ENCODE measurements around the gene CCDC194. TPM values are rescaled to one million over a fixed set of nuclear protein-coding genes. Genes with fewer than 3 reads are reported as not detected.

The CCDC194 gene
- total RNA-seq, 1 experiment from 2014 or later: 0.37 TPM

GRCh38 chr19:17404015-17404414, 10.0 kb upstream of the CCDC194 start:
- no peaks in the 10 kb centered on the region for H3K9me3 Mint-ChIP-seq (ENCODE audit: unreplicated experiment)
- no TSS peak for BruUV-seq (replicated peaks)
- H3K4me3 Mint-ChIP-seq (ENCODE audit: unreplicated experiment): peak overlapping the region; percentile 69
- DNase-seq (ENCODE audit: unreplicated experiment): no peak
- H3K27ac Mint-ChIP-seq (ENCODE audit: low read depth, unreplicated experiment): no peak overlapping the region
- no peaks in the 10 kb centered on the region for H3K36me3 Mint-ChIP-seq (ENCODE audit: insufficient read depth, unreplicated experiment)
- H3K4me1 Mint-ChIP-seq (ENCODE audit: insufficient read depth, unreplicated experiment): peaks cover 16% of the 10 kb centered on the region
- intact Hi-C loops (cut with micrococcal nuclease): no loop called here
- ChIA-PET CTCF (no interaction called here), POLR2A (no interaction called here)
- no peaks in the 10 kb centered on the region for H3K27me3 Mint-ChIP-seq (ENCODE audit: insufficient read depth, unreplicated experiment)
- TF ChIP-seq CTCF (IDR thresholded peaks at IDR 0.05; ENCODE audit: unreplicated experiment): no peak

GRCh38 chr19:17402982-17403855, 9.2 kb upstream of the CCDC194 start:
- no peaks in the 10 kb centered on the region for H3K36me3 Mint-ChIP-seq (ENCODE audit: insufficient read depth, unreplicated experiment)
- H3K4me1 Mint-ChIP-seq (ENCODE audit: insufficient read depth, unreplicated experiment): peaks cover 16% of the 10 kb centered on the region
- H3K9me3 Mint-ChIP-seq (ENCODE audit: unreplicated experiment): no peaks in the 10 kb centered on the region
- BruUV-seq (replicated peaks): TSS peak; percentile 47
- H3K4me3 Mint-ChIP-seq (ENCODE audit: unreplicated experiment): no peak overlapping the region
- POLR2A ChIA-PET: no interaction called here
- intact Hi-C loops (cut with micrococcal nuclease): no loop called here
- no peak overlapping the region for H3K27ac Mint-ChIP-seq (ENCODE audit: low read depth, unreplicated experiment)
- no peak for TF ChIP-seq CTCF (IDR thresholded peaks at IDR 0.05; ENCODE audit: unreplicated experiment)
- CTCF ChIA-PET: interaction anchor here (0.6 kb wide), 1 partner anchor 721 kb away, joined by 3 read pairs; no protein-coding TSS in a partner anchor
- peak; percentile 37 for DNase-seq (ENCODE audit: unreplicated experiment)
- H3K27me3 Mint-ChIP-seq (ENCODE audit: insufficient read depth, unreplicated experiment): no peaks in the 10 kb centered on the region

- H3K4me1 Mint-ChIP-seq (ENCODE audit: insufficient read depth, unreplicated experiment): peaks cover 7% of the 10 kb centered on the region
- H3K9me3 Mint-ChIP-seq (ENCODE audit: unreplicated experiment): no peaks in the 10 kb centered on the region
- H3K27ac Mint-ChIP-seq (ENCODE audit: low read depth, unreplicated experiment): no peak overlapping the region
- no peak for TF ChIP-seq CTCF (IDR thresholded peaks at IDR 0.05; ENCODE audit: unreplicated experiment)
- intact Hi-C loops (cut with micrococcal nuclease): no loop called here
- ChIA-PET POLR2A (no interaction called here), CTCF (no interaction called here)
- no peaks in the 10 kb centered on the region for H3K36me3 Mint-ChIP-seq (ENCODE audit: insufficient read depth, unreplicated experiment)
- no peak overlapping the region for H3K4me3 Mint-ChIP-seq (ENCODE audit: unreplicated experiment)
- DNase-seq (ENCODE audit: unreplicated experiment): no peak
- H3K27me3 Mint-ChIP-seq (ENCODE audit: insufficient read depth, unreplicated experiment): no peaks in the 10 kb centered on the region
- BruUV-seq (replicated peaks): no TSS peak
These were observed 7.6 kb upstream of the CCDC194 start for GRCh38 chr19:17401628-17402027.

- ChIA-PET POLR2A (no interaction called here), CTCF (interaction anchor here (0.6 to 1.2 kb wide), 3 partner anchors 13 to 30 kb away, joined by 3 to 7 read pairs (median 4); no protein-coding TSS in a partner anchor)
- Mint-ChIP-seq H3K27me3 (ENCODE audit: insufficient read depth, unreplicated experiment) (no peaks in the 10 kb centered on the region), H3K27ac (ENCODE audit: low read depth, unreplicated experiment) (no peak overlapping the region), H3K36me3 (ENCODE audit: insufficient read depth, unreplicated experiment) (no peaks in the 10 kb centered on the region), H3K4me1 (ENCODE audit: insufficient read depth, unreplicated experiment) (peaks cover 8% of the 10 kb centered on the region), H3K9me3 (ENCODE audit: unreplicated experiment) (no peaks in the 10 kb centered on the region), H3K4me3 (ENCODE audit: unreplicated experiment) (no peak overlapping the region)
- TF ChIP-seq CTCF (IDR thresholded peaks at IDR 0.05; ENCODE audit: unreplicated experiment): no peak
- intact Hi-C loops (cut with micrococcal nuclease): loop anchor here (5.0 to 10.0 kb wide), 2 partner anchors 368 to 456 kb away; partner anchors contain the start of gene RPL18A
- no peak for DNase-seq (ENCODE audit: unreplicated experiment)
- BruUV-seq (replicated peaks): no TSS peak
These were observed 5.0 kb upstream of the CCDC194 start for GRCh38 chr19:17398902-17399527.
